H9 (cell line): ENCODE results near the gene IL24. TPM values are rescaled to one million over a fixed set of nuclear protein-coding genes. Genes with fewer than 3 reads are reported as not detected.

ENCODE experiments used
- DNase-seq: peaks from one replicate; pipeline ENCODE4 v3.0.0-alpha.2; 2017
- H2AFZ ChIP-seq: one replicate; pipeline ENCODE4 v1.6.1; 2013; ENCODE audit warnings: mild to moderate bottlenecking, low read length, control low read depth, moderate library complexity
- H2AK5ac ChIP-seq: 2 replicates; pipeline ENCODE4 v1.6.1; 2013; ENCODE audit warnings: low read length, control low read depth, mixed read lengths; ENCODE audit not compliant: insufficient read length
- H2BK120ac ChIP-seq: one replicate; pipeline ENCODE4 v1.6.1; 2013; ENCODE audit warnings: low read depth, mild to moderate bottlenecking, low read length, control low read depth, inconsistent platforms; ENCODE audit not compliant: poor library complexity, severe bottlenecking
- H2BK12ac ChIP-seq: 2 replicates; pipeline ENCODE4 v1.6.1; 2013; ENCODE audit warnings: low read length, control low read depth, mixed read lengths, low read depth; ENCODE audit not compliant: insufficient read length
- H2BK15ac ChIP-seq: 2 replicates; pipeline ENCODE4 v1.6.1; 2013; ENCODE audit warnings: low read depth, low read length, control low read depth
- H2BK20ac ChIP-seq: one replicate; pipeline ENCODE4 v1.6.1; 2013; ENCODE audit warnings: low read depth, mild to moderate bottlenecking, low read length, control low read depth, inconsistent platforms; ENCODE audit not compliant: poor library complexity, severe bottlenecking
- H2BK5ac ChIP-seq: 2 replicates; pipeline ENCODE4 v1.6.1; 2013; ENCODE audit warnings: low read length, control low read depth, mixed read lengths; ENCODE audit not compliant: insufficient read length
- H3K14ac ChIP-seq: 2 replicates; pipeline ENCODE4 v1.6.1; 2013; ENCODE audit warnings: low read length, control low read depth; ENCODE audit not compliant: insufficient read depth
- H3K18ac ChIP-seq: 2 replicates; pipeline ENCODE4 v1.6.1; 2013; ENCODE audit warnings: low read depth, mild to moderate bottlenecking, mixed read lengths, low read length, control low read depth; ENCODE audit not compliant: insufficient read length
- H3K23ac ChIP-seq: 2 replicates; pipeline ENCODE4 v1.6.1; 2013; ENCODE audit warnings: low read length, control low read depth, mixed read lengths, low read depth; ENCODE audit not compliant: insufficient read length
- H3K23me2 ChIP-seq: 2 replicates; pipeline ENCODE4 v1.6.1; 2013; ENCODE audit warnings: low read depth, mild to moderate bottlenecking, mixed read lengths, low read length, control low read depth; ENCODE audit not compliant: insufficient read length, poor library complexity, severe bottlenecking
- H3K27ac ChIP-seq: 2 replicates; pipeline ENCODE4 v1.5.1; 2013; ENCODE audit warnings: low read length, control low read depth, mixed read lengths, low read depth; ENCODE audit not compliant: insufficient read length
- H3K27me3 ChIP-seq: 2 replicates; pipeline ENCODE4 v1.6.1; 2013; ENCODE audit warnings: low read length, control low read depth, inconsistent platforms; ENCODE audit not compliant: insufficient read depth
- H3K4ac ChIP-seq: 2 replicates; pipeline ENCODE4 v1.6.1; 2013; ENCODE audit warnings: low read depth, mild to moderate bottlenecking, control low read depth, inconsistent platforms, low read length, moderate library complexity
- H3K4me1 ChIP-seq: 2 replicates; pipeline ENCODE4 v1.6.1; 2013; ENCODE audit warnings: low read length, control low read depth, inconsistent platforms; ENCODE audit not compliant: insufficient read depth
- H3K4me2 ChIP-seq: 2 replicates; pipeline ENCODE4 v1.6.1; 2013; ENCODE audit warnings: low read length, control low read depth, mixed read lengths; ENCODE audit not compliant: insufficient read length, insufficient read depth
- H3K56ac ChIP-seq: 2 replicates; pipeline ENCODE4 v1.6.1; 2013; ENCODE audit warnings: low read depth, mild to moderate bottlenecking, mixed read lengths, low read length, control low read depth; ENCODE audit not compliant: insufficient read length
- H3K79me1 ChIP-seq: 2 replicates; pipeline ENCODE4 v1.6.1; 2013; ENCODE audit warnings: low read depth, mild to moderate bottlenecking, moderate library complexity, low read length, control low read depth, inconsistent platforms; ENCODE audit not compliant: insufficient read depth, poor library complexity, severe bottlenecking
- H3K79me2 ChIP-seq: 2 replicates; pipeline ENCODE4 v1.6.1; 2013; ENCODE audit warnings: low read length, control low read depth, inconsistent platforms; ENCODE audit not compliant: insufficient read depth
- H3K9ac ChIP-seq: 2 replicates; pipeline ENCODE4 v1.6.1; 2013; ENCODE audit warnings: low read length, control low read depth, mixed read lengths; ENCODE audit not compliant: insufficient read length; ENCODE audit errors: extremely low read depth
- H3K9me3 ChIP-seq: one replicate; pipeline ENCODE4 v1.6.1; 2013; ENCODE audit warnings: low read depth, low read length, inconsistent platforms; ENCODE audit not compliant: control insufficient read depth
- H3T11ph ChIP-seq: one replicate; pipeline ENCODE4 v1.6.1; 2013; ENCODE audit warnings: mild to moderate bottlenecking, low read length, control low read depth, inconsistent platforms
- H4K20me1 ChIP-seq: one replicate; pipeline ENCODE4 v1.6.1; 2013; ENCODE audit not compliant: control insufficient read depth, insufficient read length, insufficient read depth
- H4K5ac ChIP-seq: 2 replicates; pipeline ENCODE4 v1.6.1; 2013; ENCODE audit warnings: low read depth, mild to moderate bottlenecking, mixed read lengths, low read length, control low read depth; ENCODE audit not compliant: insufficient read length
- H4K8ac ChIP-seq: replicated peaks from 2 replicates; pipeline ENCODE4 v1.6.1; 2013; ENCODE audit warnings: low read length, control low read depth, mixed read lengths, low read depth; ENCODE audit not compliant: insufficient read length
- H4K91ac ChIP-seq: 2 replicates; pipeline ENCODE4 v1.6.1; 2013; ENCODE audit warnings: low read depth, mild to moderate bottlenecking, moderate library complexity, mixed read lengths, low read length, control low read depth; ENCODE audit not compliant: insufficient read length
- H3K27ac Mint-ChIP-seq, 3 experiments: 2 replicates in 2 of 3; 3 replicates in 1 of 3; pipeline ENCODE4 v1.8.0; 2020 to 2021; ENCODE audit warnings: mixed read lengths in 3 of 3, mild to moderate bottlenecking in 1 of 3, moderate library complexity in 1 of 3
- H3K27me3 Mint-ChIP-seq: 2 replicates; pipeline ENCODE4 v1.8.0; 2021; ENCODE audit warnings: low read depth, mild to moderate bottlenecking, moderate library complexity, mixed read lengths
- H3K36me3 Mint-ChIP-seq, 3 experiments: 2 replicates in 2 of 3; 3 replicates in 1 of 3; pipeline ENCODE4 v1.8.0; 2020 to 2021; ENCODE audit warnings: low read depth in 3 of 3, mixed read lengths in 3 of 3; ENCODE audit not compliant: insufficient read depth in 1 of 3
- H3K4me1 Mint-ChIP-seq, 2 experiments: 2 replicates each; pipeline ENCODE4 v1.8.0; 2020; ENCODE audit warnings: mixed read lengths in 2 of 2
- H3K4me3 Mint-ChIP-seq, 2 experiments: 2 replicates in 1 of 2; 3 replicates in 1 of 2; pipeline ENCODE4 v1.8.0; 2020 to 2021; ENCODE audit warnings: mild to moderate bottlenecking in 2 of 2, mixed read lengths in 2 of 2, moderate library complexity in 1 of 2
- H3K9me3 Mint-ChIP-seq, 2 experiments: 2 replicates in 1 of 2; 3 replicates in 1 of 2; pipeline ENCODE4 v1.8.0; 2020; ENCODE audit warnings: mild to moderate bottlenecking in 2 of 2, mixed read lengths in 2 of 2, moderate library complexity in 1 of 2
- WGBS: extraction: QIAGEN DNeasy Blood & Tissue Kit; methylation state at CpG from one replicate; pipeline ENCODE4 v1.1.7; 2013; ENCODE audit warnings: missing lambda C conversion rate, low lambda C conversion rate, mixed read lengths; ENCODE audit not compliant: insufficient read length; ENCODE audit errors: extremely low coverage; 5-methylcytosine and 5-hydroxymethylcytosine counted together
- total RNA-seq: library from RNA; stranded (reverse); gene quantifications from 2 replicates; pipeline ENCODE4 v1.2.1, GENCODE V29; 2021
- TF ChIP-seq, protein P1 (sequence below): fragments of 200-600 bp; sonication (generic); conservative IDR thresholded peaks from 3 replicates; pipeline ENCODE4 v1.8.0; 2021; ENCODE audit warnings: antibody characterized with exemption, mild to moderate bottlenecking

The IL24 gene
- total RNA-seq, 1 experiment from 2014 or later, result not detected

- H3K23ac ChIP-seq, result no peak overlapping the region
- no peak for DNase-seq
- no peak overlapping the region for H2AFZ ChIP-seq
- TF ChIP-seq, protein P1, sequence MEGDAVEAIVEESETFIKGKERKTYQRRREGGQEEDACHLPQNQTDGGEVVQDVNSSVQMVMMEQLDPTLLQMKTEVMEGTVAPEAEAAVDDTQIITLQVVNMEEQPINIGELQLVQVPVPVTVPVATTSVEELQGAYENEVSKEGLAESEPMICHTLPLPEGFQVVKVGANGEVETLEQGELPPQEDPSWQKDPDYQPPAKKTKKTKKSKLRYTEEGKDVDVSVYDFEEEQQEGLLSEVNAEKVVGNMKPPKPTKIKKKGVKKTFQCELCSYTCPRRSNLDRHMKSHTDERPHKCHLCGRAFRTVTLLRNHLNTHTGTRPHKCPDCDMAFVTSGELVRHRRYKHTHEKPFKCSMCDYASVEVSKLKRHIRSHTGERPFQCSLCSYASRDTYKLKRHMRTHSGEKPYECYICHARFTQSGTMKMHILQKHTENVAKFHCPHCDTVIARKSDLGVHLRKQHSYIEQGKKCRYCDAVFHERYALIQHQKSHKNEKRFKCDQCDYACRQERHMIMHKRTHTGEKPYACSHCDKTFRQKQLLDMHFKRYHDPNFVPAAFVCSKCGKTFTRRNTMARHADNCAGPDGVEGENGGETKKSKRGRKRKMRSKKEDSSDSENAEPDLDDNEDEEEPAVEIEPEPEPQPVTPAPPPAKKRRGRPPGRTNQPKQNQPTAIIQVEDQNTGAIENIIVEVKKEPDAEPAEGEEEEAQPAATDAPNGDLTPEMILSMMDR, result no peak
- no peaks in the 10 kb centered on the region for H3K4me1 ChIP-seq
- no peaks in the 10 kb centered on the region for H3K23me2 ChIP-seq
- no peak overlapping the region for H4K91ac ChIP-seq
- H3K9me3 Mint-ChIP-seq, result no peaks in the 10 kb centered on the region
- H2AK5ac ChIP-seq, result no peak overlapping the region
- H2BK120ac ChIP-seq, result no peak overlapping the region
- H4K8ac ChIP-seq, result no peak overlapping the region
- H3K4ac ChIP-seq, result no peak overlapping the region
- no peaks in the 10 kb centered on the region for H3K36me3 Mint-ChIP-seq
- H2BK15ac ChIP-seq, result no peak overlapping the region
- no peak overlapping the region for H3K56ac ChIP-seq
- no peak overlapping the region for H3K4me3 Mint-ChIP-seq
- H4K5ac ChIP-seq, result no peak overlapping the region
- H3K9ac ChIP-seq, result no peak overlapping the region
- no peaks in the 10 kb centered on the region for H4K20me1 ChIP-seq
- no peak overlapping the region for H2BK5ac ChIP-seq
- no peak overlapping the region for H3K14ac ChIP-seq
- no peak overlapping the region for H3K27ac Mint-ChIP-seq
- no peak overlapping the region for H3K18ac ChIP-seq
- H2BK12ac ChIP-seq, result no peak overlapping the region
- peaks cover 2% of the 10 kb centered on the region for H3K27me3 Mint-ChIP-seq
- no peaks in the 10 kb centered on the region for H3K9me3 ChIP-seq
- no CpG with 5 or more reads among the region's 2 CpGs for WGBS
- H3K27ac ChIP-seq, result no peak overlapping the region
- H2BK20ac ChIP-seq, result no peak overlapping the region
- no peaks in the 10 kb centered on the region for H3K79me2 ChIP-seq
- H3K4me2 ChIP-seq, result no peak overlapping the region
- H3T11ph ChIP-seq, result no peak overlapping the region
- H3K27me3 ChIP-seq, result no peaks in the 10 kb centered on the region
- H3K79me1 ChIP-seq, result no peaks in the 10 kb centered on the region
- H3K4me1 Mint-ChIP-seq, result no peaks in the 10 kb centered on the region
These were observed 29.0 kb downstream of the IL24 start for GRCh38 chr1:206926286-206926685.
